ENCODE results near the gene MTCH1. TPM values are rescaled to one million over a fixed set of nuclear protein-coding genes. Genes with fewer than 3 reads are reported as not detected.

The MTCH1 gene, protein sequence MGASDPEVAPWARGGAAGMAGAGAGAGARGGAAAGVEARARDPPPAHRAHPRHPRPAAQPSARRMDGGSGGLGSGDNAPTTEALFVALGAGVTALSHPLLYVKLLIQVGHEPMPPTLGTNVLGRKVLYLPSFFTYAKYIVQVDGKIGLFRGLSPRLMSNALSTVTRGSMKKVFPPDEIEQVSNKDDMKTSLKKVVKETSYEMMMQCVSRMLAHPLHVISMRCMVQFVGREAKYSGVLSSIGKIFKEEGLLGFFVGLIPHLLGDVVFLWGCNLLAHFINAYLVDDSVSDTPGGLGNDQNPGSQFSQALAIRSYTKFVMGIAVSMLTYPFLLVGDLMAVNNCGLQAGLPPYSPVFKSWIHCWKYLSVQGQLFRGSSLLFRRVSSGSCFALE
- total RNA-seq = 240 and 258 TPM in 2 replicates

DNA sequence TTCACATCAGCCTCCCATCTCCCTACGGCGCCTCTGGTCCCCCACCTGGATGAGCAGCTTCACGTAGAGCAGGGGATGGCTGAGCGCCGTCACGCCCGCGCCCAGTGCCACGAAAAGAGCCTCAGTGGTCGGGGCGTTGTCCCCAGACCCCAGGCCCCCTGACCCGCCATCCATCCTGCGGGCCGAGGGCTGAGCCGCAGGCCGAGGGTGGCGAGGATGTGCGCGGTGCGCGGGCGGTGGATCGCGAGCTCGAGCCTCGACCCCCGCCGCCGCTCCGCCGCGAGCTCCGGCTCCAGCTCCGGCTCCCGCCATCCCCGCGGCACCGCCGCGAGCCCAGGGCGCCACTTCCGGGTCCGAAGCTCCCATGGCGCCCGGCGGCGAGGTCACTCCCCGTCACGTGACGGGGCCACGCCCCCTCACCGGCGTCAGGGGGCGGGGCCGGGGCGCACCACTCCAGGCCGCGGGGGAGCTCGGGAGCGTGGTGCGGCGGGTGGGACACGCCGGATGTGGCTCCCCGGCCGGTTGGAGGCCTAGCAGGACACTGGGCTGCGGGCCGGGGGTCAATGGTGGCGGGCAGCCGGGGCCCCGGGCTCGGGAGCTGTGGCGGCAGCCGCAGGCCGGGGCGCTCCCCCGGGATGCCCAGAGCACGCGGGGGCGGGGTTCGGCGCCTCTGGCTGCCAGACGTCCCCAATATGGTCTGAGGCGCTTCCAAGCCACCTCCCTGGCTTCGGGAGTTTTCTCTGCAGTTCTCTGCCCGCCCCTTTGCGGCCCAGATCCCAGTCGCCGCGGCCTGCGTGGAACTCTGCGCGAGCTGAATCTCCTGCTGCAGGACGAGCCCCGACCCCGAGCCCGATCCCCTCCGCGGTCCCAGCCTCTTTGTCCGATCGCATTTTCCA is at the start of gene MTCH1:
TSS of gene MTCH1 (minus strand) at position 389 of the 896 bp plus-strand sequence. CDS start at position 366, 23 bp downstream.

DNA sequence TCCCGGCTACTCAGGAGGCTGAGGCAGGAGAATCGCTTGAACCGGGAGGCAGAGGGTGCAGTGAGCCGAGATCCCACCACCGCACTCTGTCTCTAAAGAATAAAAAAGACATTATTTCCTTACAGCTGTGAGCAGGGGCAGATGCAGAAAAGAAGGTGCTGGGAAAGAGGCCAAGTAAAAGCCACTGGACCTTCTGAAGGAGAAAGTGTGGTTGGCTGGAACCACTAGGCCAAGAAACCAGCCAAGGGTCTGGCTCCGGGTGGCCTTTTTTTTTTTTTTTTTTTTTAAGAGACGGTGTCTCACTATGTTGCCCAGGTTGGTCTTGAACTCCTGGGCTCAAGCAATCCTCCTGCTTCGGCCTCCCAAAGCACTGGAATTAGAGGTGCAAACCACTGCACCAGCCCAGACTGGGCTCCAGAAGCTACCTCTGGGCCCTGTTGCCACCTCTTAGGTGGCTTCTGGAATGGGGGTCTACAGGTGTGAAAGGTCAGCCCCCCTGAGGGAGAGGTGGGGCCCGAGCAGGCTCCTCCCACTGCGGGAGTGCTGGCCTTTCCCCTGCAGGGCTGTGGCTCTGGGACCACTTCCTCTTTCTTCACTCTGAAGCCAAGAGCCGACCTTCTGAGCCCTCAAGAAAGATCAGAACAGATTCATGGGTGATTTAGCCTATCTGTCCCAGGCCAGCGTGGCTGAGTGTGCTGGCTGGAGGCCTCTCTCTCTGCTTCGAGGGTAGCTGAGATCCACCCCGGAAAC is 19.2 kb upstream of the MTCH1 start, which contains the start of gene FGD2:
TSS of gene FGD2 (plus strand) at position 595 of the 750 bp plus-strand sequence. CDS start 163 bp downstream, outside the sequence.

DNA sequence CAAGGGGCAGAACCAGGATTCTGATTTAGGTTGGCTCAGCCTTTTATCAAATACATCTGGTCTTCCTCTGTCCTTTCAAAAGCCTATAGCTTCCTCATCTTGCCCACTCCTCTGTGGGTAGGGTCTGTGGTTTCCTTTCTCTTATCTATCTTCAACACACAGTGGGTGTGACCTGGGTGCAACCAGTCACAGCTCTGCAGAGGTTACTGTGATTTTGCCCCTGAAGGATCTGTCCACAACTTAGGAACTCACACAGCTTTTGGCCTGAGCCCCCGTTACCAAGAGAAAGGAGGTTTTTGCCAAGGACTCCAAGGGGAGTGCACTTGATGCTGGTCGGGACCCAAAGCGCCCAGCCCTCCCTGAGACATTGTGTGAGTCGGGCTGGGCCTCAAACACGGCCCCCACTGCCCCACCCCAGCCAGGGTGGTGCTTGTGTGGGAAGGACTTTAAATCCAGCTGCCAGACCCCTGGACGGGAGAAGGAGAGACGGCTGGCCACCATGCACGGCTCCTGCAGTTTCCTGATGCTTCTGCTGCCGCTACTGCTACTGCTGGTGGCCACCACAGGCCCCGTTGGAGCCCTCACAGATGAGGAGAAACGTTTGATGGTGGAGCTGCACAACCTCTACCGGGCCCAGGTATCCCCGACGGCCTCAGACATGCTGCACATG is 31.6 kb downstream of the MTCH1 start, which contains the start of gene PI16:
TSS of gene PI16 (plus strand) at position 477 of the 670 bp plus-strand sequence. CDS start at position 500, 23 bp downstream.

Other genes starting within 250 kb of the MTCH1 start
- gene CPNE5, start 146.8 kb downstream of the MTCH1 start, total RNA-seq = 0.12 and 0.16 TPM in 2 replicates
- 15.4 TPM in 2 replicates for gene PPIL1, start 111.4 kb downstream of the MTCH1 start, total RNA-seq
- gene C6orf89, start 100.2 kb downstream of the MTCH1 start, total RNA-seq = 64.5 and 79.2 TPM in 2 replicates
- 0.16 TPM in 1 of 2 replicates, not detected in the other for gene PI16, start 31.5 kb downstream of the MTCH1 start, total RNA-seq
- gene FGD2, start 19.5 kb upstream of the MTCH1 start, total RNA-seq = not detected in 2 replicates
- 58.8 and 84.5 TPM in 2 replicates for gene PIM1, start 184.0 kb upstream of the MTCH1 start, total RNA-seq

All from hair follicle dermal papilla cell (primary cell).